Activated T-cell treated with anti-CD3 and anti-CD28 coated beads for 24 hours (primary cell): Measurements from ENCODE around the gene DHRSX.
"Not testable (repeated sequence)": the region's sequence is repeated elsewhere in the genome, so short reads cannot be mapped to it uniquely, and the experiment has no call there.

ENCODE experiments used
- DNase-seq: peaks from one replicate; pipeline ENCODE4 v3.0.0-alpha.2; 2020; ENCODE audit warnings: low read depth

DHRSX gene

GRCh38 chrX:2314831-2315365 lies 185.9 kb downstream of the DHRSX start:
- DNase-seq = no peak

GRCh38 chrX:2313864-2314640 lies 186.7 kb downstream of the DHRSX start:
- DNase-seq = no peak

GRCh38 chrX:2312061-2312591 lies 188.7 kb downstream of the DHRSX start:
- not testable (repeated sequence) for DNase-seq

DNA sequence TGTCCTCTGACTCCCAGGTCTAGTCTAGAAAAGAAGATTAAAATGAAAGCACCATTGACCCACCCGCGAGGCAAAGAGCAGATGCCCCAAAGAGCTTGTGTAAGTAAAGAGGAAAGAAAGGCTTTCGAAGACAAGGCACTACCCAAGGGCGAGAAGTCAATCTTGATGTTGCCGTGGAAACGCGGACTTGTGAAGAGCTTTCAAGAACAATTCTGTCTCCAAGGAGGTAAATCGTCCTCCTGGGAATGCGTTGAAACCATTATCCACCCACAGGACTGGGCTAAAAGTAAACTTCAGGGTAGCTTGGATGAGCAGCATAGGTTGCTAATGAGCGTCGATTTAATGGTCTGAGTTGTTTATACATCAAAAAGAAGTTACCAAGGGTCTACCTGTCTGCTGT lies 189.3 kb downstream of the DHRSX start:
- no peak for DNase-seq

DNA sequence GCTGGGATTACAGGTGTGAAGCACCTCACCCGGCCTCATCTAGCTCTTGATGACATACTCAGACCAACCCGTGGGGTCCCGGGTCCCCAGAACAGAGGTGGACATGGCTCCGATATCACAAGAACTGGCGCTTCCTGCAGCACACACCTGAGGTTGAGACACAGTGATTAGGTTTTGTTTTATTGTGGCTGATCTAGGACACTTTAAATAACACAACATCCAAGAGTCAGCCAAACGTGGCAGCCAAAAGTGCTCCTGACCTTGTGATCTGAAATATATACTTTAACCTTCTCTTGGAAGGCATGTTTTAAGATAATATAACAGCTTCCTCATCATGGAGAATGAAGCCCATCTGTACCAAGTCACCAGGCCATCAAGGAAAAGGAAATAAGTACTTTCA lies 198.9 kb downstream of the DHRSX start:
- no peak for DNase-seq

- DNase-seq = no peak
These were observed 200.9 kb downstream of the DHRSX start for GRCh38 chrX:2299871-2300270.

DNA sequence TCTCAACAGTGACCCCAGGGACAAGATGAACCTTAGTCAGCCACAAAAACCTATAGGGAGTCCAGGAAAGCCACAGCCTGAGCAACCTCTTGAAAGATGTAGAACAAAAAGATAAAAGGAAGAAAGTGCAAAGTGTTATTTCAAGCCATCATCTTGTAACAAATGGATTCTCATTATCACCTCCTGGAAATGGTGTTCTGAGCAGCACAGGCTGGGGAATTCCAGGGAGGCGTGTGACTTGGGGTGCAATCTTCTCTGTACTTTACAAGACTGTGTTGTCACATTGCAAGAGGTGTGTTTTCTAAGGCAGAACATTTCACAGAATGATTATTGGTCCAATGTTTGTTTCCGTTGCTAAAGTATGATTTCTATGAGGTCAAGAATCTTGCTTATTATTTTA lies 214.0 kb downstream of the DHRSX start:
- DNase-seq = no peak

GRCh38 chrX:2284601-2285000 lies 216.2 kb downstream of the DHRSX start:
- DNase-seq = no peak

DNA sequence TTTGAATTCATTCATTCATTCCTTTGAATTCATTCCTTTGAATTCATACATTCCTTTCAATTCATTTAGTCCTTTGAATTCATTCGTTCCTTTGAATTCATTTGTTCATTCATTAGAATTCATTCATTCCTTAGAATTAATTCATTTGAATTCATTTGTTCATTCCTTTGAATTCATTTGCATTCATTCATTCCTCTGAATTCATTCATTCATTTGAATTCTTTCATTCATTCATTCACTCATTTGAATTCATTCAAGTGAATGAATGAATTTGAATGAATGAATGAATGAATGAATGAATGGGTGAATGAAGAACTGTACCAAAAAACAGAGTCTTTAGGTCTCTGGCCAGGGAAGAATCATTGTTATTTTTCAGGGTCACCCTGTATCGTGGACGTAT lies 216.6 kb downstream of the DHRSX start:
- no peak for DNase-seq

DNA sequence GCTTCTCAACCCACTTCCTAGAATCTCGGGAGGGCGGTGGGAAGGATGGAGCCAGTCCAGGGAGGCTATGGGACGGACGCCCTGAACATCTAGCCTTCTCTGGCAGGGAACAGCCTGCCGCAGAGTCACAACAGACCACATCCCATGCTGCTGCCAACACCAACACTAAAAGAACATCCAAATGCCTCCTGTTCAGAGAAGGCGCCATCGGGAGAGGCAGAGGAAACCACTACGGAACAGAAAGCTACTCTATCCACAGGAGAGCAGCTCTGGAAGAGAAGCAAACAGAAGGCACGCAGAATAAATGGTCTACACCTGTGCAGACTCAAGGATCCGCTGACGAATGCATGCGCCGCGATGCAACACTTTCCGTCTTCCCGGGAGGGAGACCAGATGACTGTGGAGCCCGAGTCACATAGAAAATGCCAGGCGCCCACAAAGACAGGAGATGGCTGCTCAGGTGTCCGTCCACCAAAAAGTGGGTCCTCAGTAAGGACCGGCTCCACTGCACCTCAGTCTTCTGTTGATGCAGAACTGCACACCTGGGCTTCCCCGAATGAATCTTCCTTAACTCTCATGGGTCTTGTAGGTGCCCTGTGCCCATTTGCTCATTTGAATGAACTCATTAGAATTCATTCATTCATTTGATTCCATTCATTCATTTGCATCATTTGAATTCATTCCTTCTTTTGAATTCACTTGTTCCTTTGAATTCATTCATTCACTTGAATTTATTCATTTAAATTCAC lies 217.5 kb downstream of the DHRSX start:
- DNase-seq = no peak

DNA sequence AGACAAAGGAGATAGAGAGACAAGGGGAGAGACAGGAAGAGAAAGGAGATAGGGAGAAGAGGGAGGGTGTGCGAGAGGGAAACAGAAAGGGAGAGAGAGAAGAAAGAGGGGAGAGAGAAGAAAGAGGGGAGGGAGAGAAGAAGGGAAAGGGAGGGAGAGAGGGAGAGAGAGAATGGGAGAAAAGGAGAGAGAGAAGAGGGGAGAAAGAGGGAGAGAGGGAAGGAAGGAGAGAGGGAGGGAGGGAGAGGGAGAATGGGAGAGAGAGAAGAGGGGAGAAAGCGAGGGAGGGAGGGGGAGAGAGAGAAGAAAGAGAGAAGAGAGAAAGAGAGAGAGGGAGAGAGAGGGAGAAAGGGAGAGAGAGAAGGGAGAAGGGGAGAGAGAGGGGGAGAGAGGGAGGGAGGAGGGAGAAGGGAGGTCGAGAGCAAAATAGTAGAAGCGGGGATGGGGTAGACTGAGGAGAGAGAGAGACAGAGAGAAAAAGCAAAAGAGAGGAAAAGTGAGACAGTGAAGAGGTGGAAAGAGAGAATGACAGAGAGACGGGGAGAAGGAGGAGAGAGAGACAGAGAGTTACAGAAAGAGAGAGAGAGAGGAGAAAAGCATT lies 218.2 kb downstream of the DHRSX start:
- no peak for DNase-seq

DNA sequence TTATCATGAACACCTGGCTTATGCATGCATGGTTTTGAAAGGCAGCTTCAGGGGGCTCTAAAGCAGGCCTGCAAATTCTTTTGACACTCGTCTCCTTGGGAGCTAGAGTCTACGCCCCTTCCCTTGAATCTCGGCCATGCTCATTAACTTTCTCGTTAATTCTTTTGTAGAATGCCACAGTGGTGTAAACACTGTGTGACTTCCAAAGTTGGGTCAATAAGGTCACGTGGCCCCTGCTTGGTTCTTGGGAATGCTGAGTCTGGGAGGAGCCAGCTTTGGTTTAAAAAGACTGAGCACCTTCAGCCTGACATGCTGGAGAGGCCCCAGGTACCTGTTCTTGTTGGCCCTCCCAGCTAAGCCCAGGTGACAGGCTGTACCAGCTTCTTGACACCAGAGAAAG lies 228.4 kb downstream of the DHRSX start:
- DNase-seq = no peak

GRCh38 chrX:2271595-2271994 lies 229.2 kb downstream of the DHRSX start:
- not testable (repeated sequence) for DNase-seq

DNA sequence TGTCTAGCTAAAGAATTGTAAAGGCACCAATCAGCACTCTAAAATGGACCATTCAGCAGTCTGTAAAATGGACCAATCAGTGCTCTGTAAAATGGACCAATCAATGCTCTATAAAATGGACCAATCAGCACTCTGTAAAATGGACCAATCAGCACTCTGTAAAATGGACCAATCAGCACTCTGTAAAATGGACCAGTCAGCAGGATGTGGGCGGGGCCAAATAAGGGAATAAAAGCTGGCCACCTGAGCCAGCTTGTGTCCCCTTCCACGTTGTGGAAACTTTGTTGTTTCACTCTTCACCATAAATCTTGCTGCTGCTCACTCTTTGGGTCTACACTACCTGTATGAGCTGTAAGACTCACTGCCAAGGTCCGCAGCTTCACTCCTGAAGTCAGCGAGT lies 230.0 kb downstream of the DHRSX start:
- DNase-seq = not testable (repeated sequence)

GRCh38 chrX:2267890-2268289 lies 232.9 kb downstream of the DHRSX start:
- no peak for DNase-seq

DNA sequence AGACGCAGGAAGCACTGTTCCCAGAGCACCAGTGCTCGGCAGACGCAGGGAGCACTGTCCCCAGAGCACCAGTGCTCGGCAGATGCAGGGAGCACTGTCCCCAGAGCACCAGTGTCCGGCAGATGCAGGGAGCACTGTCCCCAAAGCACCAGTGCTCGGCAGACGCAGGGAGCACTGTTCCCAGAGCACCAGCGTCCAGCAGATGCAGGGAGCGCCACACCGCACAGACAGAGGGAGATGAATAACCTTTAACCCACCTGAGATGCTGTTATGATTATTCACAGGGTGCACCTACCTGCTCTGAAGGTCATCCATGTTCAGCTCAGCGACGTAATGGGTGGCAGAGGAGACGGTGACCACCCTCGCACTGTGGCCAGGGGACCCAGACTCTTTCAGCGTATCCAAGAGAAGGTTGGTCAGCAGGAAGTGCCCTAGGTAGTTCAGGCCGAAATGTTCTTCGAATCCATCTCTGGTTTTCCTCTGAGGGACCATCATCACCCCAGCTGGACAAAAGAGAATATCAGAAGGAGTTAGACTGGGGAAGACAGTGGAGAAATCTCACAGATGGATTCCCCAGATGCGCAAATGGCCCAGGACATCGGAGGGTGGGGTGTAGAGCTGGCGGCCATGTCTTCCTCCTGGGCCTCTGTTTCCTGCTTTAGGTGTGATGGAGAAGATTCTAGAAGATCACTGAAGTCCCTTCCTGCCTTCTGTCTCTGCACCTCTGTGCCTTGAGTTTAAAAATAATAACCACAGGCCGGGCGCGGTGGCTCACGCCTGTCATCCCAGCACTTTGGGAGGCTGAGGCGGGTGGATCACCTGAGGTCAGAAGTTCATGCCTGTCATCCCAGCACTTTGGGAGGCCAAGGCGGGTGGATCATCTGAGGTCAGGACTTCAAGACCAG lies 234.1 kb downstream of the DHRSX start:
- no peak for DNase-seq

GRCh38 chrX:2265658-2266444 lies 234.9 kb downstream of the DHRSX start:
- not testable (repeated sequence) for DNase-seq

DNA sequence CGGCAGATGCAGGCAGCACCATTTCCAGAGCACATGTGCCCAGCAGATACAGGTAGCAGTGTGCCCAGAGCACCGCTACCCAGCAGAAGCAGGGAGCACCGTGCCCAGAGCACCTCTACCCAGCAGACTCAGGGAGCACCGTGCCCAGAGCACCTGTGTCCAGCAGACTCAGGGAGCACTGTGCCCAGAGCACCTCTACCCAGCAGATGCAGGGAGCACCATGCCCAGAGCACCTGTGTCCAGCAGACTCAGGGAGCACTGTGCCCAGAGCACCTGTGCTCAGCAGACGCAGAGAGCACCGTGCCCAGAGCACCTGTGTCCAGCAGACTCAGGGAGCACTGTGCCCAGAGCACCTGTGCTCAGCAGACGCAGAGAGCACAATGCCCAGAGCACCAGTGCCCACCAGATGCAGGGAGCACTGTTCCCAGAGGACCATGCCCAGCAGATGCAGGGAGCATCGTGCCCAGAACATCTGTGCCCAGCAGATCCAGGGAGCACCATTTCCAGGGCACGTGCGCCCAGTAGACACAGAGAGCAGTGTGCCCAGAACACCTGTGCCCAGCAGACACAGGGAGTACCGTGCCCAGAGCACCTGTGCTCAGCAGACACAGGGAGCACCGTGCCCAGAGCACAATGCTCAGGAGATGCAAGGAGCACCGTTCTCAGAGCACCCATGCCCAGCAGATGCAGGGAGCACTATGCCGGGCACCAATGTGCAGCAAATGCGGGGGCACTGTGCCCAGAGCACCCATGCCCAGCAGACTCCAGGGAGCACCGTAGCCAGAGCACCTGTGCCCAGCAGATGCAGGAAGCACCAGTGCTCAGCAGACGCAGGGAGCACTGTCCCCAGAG lies 236.4 kb downstream of the DHRSX start:
- no peak for DNase-seq

DNA sequence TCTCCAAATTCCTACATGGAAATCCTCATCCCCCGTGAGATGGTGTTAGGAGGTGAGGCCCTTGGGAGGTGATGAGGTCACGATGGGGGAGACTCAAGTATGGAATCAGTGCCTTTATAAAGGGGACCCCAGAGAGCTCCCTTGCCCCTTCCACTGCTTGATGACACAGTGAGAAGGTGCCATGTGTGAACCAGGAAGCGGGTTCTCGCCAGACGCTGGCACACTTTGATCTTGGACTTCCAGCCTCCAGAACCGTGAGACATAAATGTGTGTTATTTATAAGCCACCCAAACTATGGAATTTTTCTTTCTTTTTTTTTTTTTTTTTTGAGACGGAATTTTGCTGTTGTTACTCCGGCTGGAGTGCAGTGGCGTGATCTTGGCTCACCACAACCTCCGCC lies 237.6 kb downstream of the DHRSX start:
- no peak for DNase-seq

DNA sequence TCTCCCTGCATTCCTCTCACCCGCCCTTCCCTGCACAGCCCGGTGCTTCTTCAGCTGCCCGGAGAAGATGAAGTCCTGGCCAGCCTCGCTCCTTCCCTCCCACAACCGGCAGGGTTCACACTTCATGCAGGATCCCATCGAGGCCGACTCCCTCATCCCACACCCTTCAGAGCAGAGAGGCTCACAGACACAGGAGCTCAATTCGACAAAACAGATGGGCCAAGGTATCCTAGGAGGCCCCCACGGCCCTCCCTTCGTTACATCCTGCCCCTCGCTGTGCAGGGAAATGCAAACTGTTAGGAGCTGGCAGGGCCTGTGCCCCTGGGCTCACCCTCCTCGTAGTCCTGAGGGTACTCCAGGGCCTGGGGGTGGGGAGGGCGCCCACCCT lies 238.1 kb downstream of the DHRSX start:
- DNase-seq = no peak
